ENCODE results near the gene IL1A. TPM values are rescaled to one million over a fixed set of nuclear protein-coding genes. Genes with fewer than 3 reads are reported as not detected.

Gene IL1A
- total RNA-seq, 6 donors from 2014 or later, result 2.5 to 4.7 (median 3.0) TPM; not detected in 3

- H3K4me3 ChIP-seq, result no peak overlapping the region
- H3K27ac ChIP-seq, result no peak overlapping the region
- ATAC-seq (ENCODE audit: low FRiP score in 2 of 2) (no peak), DNase-seq (no peak)
- TF ChIP-seq CTCF (IDR thresholded peaks at IDR 0.05) (no peak), POLR2AphosphoS5 (IDR thresholded peaks at IDR 0.05) (no peak), EP300 (IDR thresholded peaks at IDR 0.05) (no peak), POLR2A (IDR thresholded peaks at IDR 0.05) (no peak)
- WGBS, 2 donors, result 77 to 83% methylated on average over 15 of the region's 15 CpGs
- H3K4me1 ChIP-seq, result peaks cover 0 to 25% (median 9%) of the 10 kb centered on the region in 4 donors
- H3K27me3 ChIP-seq, result no peaks in the 10 kb centered on the region
- H3K36me3 ChIP-seq, result no peaks in the 10 kb centered on the region
- H3K9me3 ChIP-seq, result no peaks in the 10 kb centered on the region
Measured at GRCh38 chr2:112831946-112832840, 47.9 kb upstream of the IL1A start.

GRCh38 chr2:112831513-112831845, 47.2 kb upstream of the IL1A start:
- no peak for DNase-seq
- TF ChIP-seq EP300 (IDR thresholded peaks at IDR 0.05) (no peak), POLR2A (IDR thresholded peaks at IDR 0.05) (no peak), POLR2AphosphoS5 (IDR thresholded peaks at IDR 0.05) (no peak), CTCF (IDR thresholded peaks at IDR 0.05) (no peak)
- no peak overlapping the region for H3K4me3 ChIP-seq
- H3K27ac ChIP-seq, result no peak overlapping the region
- no peaks in the 10 kb centered on the region for H3K27me3 ChIP-seq
- H3K4me1 ChIP-seq, result peaks cover 0 to 25% (median 9%) of the 10 kb centered on the region in 4 donors
- no peaks in the 10 kb centered on the region for H3K36me3 ChIP-seq
- WGBS, 2 donors, result 23 to 56% methylated on average over 2 of the region's 2 CpGs
- no peaks in the 10 kb centered on the region for H3K9me3 ChIP-seq
- no peak for ATAC-seq (ENCODE audit: low FRiP score in 2 of 2)

- Histone ChIP-seq H3K36me3 (no peaks in the 10 kb centered on the region), H3K27ac (no peak overlapping the region), H3K4me3 (no peak overlapping the region), H3K4me1 (peaks cover 0 to 20% (median 7%) of the 10 kb centered on the region in 4 donors), H3K9me3 (no peaks in the 10 kb centered on the region), H3K27me3 (no peaks in the 10 kb centered on the region)
- WGBS, 2 donors, result 71 to 73% methylated on average over 5 of the region's 5 CpGs
- DNase-seq (no peak), ATAC-seq (ENCODE audit: low FRiP score in 2 of 2) (no peak)
- TF ChIP-seq POLR2A (IDR thresholded peaks at IDR 0.05), result no peak
- TF ChIP-seq CTCF (IDR thresholded peaks at IDR 0.05), result no peak
- no peak for TF ChIP-seq POLR2AphosphoS5 (IDR thresholded peaks at IDR 0.05)
- TF ChIP-seq EP300 (IDR thresholded peaks at IDR 0.05), result no peak
Measured at GRCh38 chr2:112830682-112831512, 46.6 kb upstream of the IL1A start.

GRCh38 chr2:112829961-112830681, 45.8 kb upstream of the IL1A start:
- no peak for ATAC-seq (ENCODE audit: low FRiP score in 2 of 2)
- TF ChIP-seq EP300 (IDR thresholded peaks at IDR 0.05), result no peak
- no peak for TF ChIP-seq POLR2AphosphoS5 (IDR thresholded peaks at IDR 0.05)
- no peak for TF ChIP-seq POLR2A (IDR thresholded peaks at IDR 0.05)
- TF ChIP-seq CTCF (IDR thresholded peaks at IDR 0.05), result no peak
- WGBS, 2 donors, result 92 to 93% methylated on average over 10 of the region's 10 CpGs

More at GRCh38 chr2:112829961-112830681, 45.8 kb upstream of the IL1A start:
- H3K4me1 ChIP-seq, result peaks cover 0 to 20% (median 7%) of the 10 kb centered on the region in 4 donors
- H3K4me3 ChIP-seq, result no peak overlapping the region
- H3K9me3 ChIP-seq, result no peaks in the 10 kb centered on the region
- no peak for DNase-seq
- no peak overlapping the region for H3K27ac ChIP-seq
- no peaks in the 10 kb centered on the region for H3K36me3 ChIP-seq
- no peaks in the 10 kb centered on the region for H3K27me3 ChIP-seq

All from upper lobe of left lung (tissue), 6 donors.